Astrocyte of the spinal cord (primary cell): ENCODE measurements around the gene CUL5.

Experiments used
- DNase-seq: peaks from one replicate; pipeline ENCODE4 v3.0.0; 2011; ENCODE audit warnings: low read depth, low spot score
- H3K4me3 ChIP-seq: 2 replicates; pipeline ENCODE4 v1.5.1; 2011; ENCODE audit warnings: low read depth, mild to moderate bottlenecking, low read length, moderate library complexity
- CTCF ChIP-seq: IDR thresholded peaks from 2 replicates; pipeline ENCODE4 v1.5.1; 2012; ENCODE audit warnings: low read depth, mild to moderate bottlenecking, low read length, inconsistent platforms
- in situ Hi-C: cut with HindIII; loops from 2 replicates; pipeline ENCODE4 v1.10.0; 2017; ENCODE audit warnings: low sequenced_read_pairs

The CUL5 gene

DNA sequence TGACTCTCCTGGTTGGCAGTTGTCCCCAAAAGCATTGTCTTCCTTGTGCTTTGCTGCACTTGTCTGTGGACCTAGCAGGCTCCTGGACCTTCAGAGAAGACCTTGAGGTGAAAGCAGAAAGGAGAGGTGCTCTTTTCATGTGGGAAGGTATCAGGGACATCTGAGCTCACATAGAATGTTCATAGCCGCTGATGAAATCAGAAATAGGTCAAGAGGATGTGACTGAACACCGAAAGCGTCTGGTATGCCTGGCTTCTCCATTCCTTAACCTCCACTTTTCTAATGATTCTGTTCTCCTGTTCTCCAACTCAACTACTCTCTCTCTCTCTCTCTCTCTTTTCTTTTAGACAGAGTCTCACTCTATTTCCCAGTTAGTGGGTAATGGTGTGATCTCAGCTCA lies 6.2 kb upstream of the CUL5 start:
- H3K4me3 ChIP-seq: no peak overlapping the region
- in situ Hi-C loops: no loop called here
- TF ChIP-seq CTCF: no peak
- no peak for DNase-seq

GRCh38 chr11:108003623-108004022 lies 5.1 kb upstream of the CUL5 start:
- no peak overlapping the region for H3K4me3 ChIP-seq
- in situ Hi-C loops: no loop called here
- no peak for DNase-seq
- no peak for TF ChIP-seq CTCF

DNA sequence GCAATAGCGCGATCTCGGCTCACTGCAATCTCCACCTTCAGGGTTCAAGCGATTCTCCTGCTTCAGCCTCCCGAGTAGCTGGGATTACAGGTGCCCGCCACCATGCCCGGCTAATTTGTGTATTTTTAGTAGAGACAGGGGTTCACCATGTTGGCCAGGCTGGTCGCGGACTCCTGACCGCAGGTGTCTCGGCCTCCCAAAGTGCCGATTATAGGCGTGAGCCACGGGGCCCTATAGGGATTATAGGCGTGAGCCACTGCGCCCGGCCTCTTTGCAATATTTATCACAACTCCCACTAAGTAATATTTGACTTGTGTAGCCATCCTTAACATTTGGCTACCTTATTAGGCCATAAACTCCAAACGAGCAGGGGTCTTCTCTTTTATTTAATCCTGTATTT lies 879 bp upstream of the CUL5 start:
- H3K4me3 ChIP-seq: no peak overlapping the region
- in situ Hi-C loops: no loop called here
- no peak for DNase-seq

DNA sequence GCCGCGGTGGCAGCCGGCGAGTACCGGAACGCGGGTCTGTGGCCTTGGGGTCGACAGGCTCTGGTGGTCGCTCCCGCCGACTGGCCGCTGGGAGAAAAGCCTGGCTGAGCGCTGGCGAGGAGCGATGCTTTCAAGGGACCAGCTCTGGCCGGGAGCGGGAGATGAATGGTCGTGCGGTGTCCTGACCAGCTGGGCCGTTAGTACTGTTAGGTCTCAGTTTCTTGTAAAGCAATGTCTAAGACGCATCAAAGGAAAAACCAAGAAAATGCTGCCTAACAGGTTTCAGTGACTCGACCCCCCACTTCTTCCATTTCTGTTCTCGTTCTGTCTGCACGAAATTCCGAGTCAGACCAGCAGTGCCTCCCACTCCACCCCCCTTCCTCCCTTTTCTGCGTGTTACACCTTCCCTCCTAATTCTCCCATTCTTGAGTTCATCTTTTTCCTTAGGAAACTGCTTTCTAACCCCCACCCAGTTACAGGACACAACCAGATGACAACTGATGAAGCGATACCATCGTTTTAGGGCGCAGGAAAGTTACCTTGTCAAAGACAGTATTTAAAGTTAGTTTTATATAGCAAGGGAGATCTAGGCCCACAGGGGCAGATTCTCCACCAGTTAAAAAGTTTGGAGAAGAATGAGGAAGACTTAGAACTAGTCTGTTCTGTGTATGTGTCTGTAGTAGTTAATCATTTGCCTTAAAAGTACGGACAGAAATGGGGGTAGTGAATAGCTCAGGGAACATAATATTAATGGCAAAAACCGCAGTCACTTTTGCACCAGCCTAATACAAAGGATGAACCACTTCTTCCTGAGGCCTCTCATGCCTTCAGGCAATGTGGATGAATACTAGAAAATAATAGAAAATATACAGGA lies 1.0 kb downstream of the CUL5 start:
- peak overlapping the region; percentile 93 for H3K4me3 ChIP-seq
- DNase-seq: peak; percentile 25
- in situ Hi-C loops: no loop called here
- TF ChIP-seq CTCF: no peak

More for the DNA sequence above, 879 bp upstream of the CUL5 start:
- TF ChIP-seq CTCF: no peak

- no peak for DNase-seq
- H3K4me3 ChIP-seq: no peak overlapping the region
- TF ChIP-seq CTCF: no peak
- in situ Hi-C loops: no loop called here
Measured at GRCh38 chr11:108012139-108012725, 3.5 kb downstream of the CUL5 start.

DNA sequence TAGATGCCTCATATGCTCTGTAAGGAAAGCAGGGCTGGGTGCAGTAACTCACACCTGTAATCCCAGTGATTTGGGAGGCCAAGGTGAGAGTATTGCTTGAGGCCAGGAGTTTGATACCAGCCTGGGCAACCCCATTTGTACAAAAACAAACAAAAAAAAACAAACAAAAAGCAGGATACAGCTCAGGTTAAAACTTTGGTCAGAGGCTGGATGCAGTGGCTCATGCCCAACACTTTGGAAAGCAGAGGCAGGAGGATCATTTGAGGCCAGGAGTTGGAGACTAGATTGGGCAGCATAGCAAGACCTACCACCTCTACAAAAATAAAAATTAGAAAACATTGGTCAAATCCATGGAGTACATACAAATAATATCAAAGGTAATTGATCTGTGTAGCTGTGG lies 7.9 kb downstream of the CUL5 start:
- TF ChIP-seq CTCF: no peak
- no peak for DNase-seq
- H3K4me3 ChIP-seq: no peak overlapping the region
- in situ Hi-C loops: no loop called here
